OCI-LY3 (cell line): ENCODE data around the gene HECW1.

Experiments
- H2AFZ ChIP-seq: fragments of 200-600, 300-600 bp; shearing (Covaris generic); 2 replicates; pipeline ENCODE4 v1.6.0; 2014; ENCODE audit warnings: antibody characterized with exemption, low read depth, low read length
- H3K27ac ChIP-seq: fragments of 200-600, 300-600 bp; sonication (generic); 2 replicates; pipeline ENCODE4 v1.5.1; 2014; ENCODE audit warnings: mild to moderate bottlenecking, low read length, moderate library complexity, mixed read lengths
- H3K27me3 ChIP-seq: fragments of 200-600, 300-600 bp; sonication (generic); 2 replicates; pipeline ENCODE4 v1.6.1; 2014; ENCODE audit warnings: low read depth, low read length, mixed read lengths
- H3K36me3 ChIP-seq: fragments of 200-600, 300-600 bp; sonication (generic); replicated peaks from 2 replicates; pipeline ENCODE3; 2014; ENCODE audit warnings: low read depth, low read length, mixed read lengths
- H3K4me1 ChIP-seq: fragments of 300-600, 200-600 bp; sonication (generic); 2 replicates; pipeline ENCODE4 v1.6.1; 2014; ENCODE audit warnings: low read length, mixed read lengths
- H3K4me2 ChIP-seq: fragments of 200-600, 300-600 bp; sonication (generic); 2 replicates; pipeline ENCODE4 v1.6.1; 2014; ENCODE audit warnings: low read length, mixed read lengths
- H3K4me3 ChIP-seq: fragments of 300-600, 200-600 bp; sonication (generic); 2 replicates; pipeline ENCODE4 v1.5.1; 2014; ENCODE audit warnings: antibody characterized with exemption, mild to moderate bottlenecking, low read length, moderate library complexity
- H3K79me2 ChIP-seq: fragments of 300-600, 200-600 bp; shearing (Covaris generic); 2 replicates; pipeline ENCODE4 v1.6.1; 2014; ENCODE audit warnings: mild to moderate bottlenecking, low read length, mixed read lengths
- H3K9ac ChIP-seq: fragments of 300-600, 200-600 bp; shearing (Covaris generic); 2 replicates; pipeline ENCODE4 v1.6.0; 2014; ENCODE audit warnings: mild to moderate bottlenecking, low read length, moderate library complexity
- H3K9me3 ChIP-seq: fragments of 200-600, 300-600 bp; shearing (Covaris generic); 2 replicates; pipeline ENCODE4 v1.6.1; 2014; ENCODE audit warnings: low read length, mixed read lengths; ENCODE audit not compliant: insufficient read depth
- H4K20me1 ChIP-seq: fragments of 200-600, 300-600 bp; sonication (generic); 2 replicates; pipeline ENCODE4 v1.6.1; 2016; ENCODE audit warnings: low read length, mixed read lengths; ENCODE audit not compliant: insufficient read depth
- EZH2phosphoT487 ChIP-seq: fragments of 200-600 bp; shearing (Covaris generic); IDR thresholded peaks from 2 replicates; pipeline ENCODE4 v1.6.1; 2018; ENCODE audit warnings: antibody characterized with exemption, mixed run types, low read depth
- TF ChIP-seq, protein P1 (sequence below): fragments of 200-600, 300-600 bp; sonication (generic); IDR thresholded peaks from 2 replicates; pipeline ENCODE4 v1.5.1; 2014; ENCODE audit warnings: antibody characterized with exemption, low read length, low read depth

Gene HECW1

DNA sequence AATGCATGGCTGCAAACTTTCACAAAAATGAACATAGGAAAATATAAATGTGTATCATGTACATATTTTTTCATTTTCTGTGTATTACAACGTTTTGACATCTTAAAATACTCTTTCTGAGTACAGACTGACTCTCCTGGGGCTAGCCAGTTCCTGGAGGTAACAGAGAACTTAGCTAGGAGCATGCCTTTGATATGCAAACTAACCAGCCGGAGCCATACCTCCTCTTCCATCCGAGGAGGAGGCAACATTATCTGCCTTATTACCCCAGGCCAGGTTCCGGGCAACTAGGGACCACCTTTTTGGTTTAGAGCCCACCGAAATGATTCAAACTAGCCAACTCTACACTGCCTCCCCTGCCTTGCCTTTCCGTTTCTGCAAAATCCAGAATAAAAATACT is 33.7 kb upstream of the HECW1 start:
- peaks cover 31% of the 10 kb centered on the region for H3K4me1 ChIP-seq
- no peaks in the 10 kb centered on the region for H3K27me3 ChIP-seq

DNA sequence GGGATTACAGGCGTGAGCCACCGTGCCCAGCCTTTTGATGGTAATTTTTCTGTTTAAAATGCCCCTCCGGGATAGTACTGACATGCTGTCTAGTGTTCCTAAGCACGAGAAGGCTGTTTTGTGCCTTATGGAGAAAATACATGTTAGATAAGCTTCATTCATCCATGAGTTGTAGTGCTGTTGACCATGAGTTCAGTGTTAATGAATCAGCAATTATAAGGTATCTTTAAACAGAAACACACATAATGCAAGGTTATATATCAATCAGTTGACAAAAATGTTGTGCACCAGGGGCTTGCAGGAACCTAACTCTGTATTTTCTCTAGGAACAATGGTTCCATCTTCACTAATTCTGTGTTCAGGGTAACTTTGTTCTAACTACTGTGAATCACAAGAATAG is 30.8 kb upstream of the HECW1 start:
- no peak overlapping the region for H3K27ac ChIP-seq
- TF ChIP-seq EZH2phosphoT487: no peak
- TF ChIP-seq, protein P1, sequence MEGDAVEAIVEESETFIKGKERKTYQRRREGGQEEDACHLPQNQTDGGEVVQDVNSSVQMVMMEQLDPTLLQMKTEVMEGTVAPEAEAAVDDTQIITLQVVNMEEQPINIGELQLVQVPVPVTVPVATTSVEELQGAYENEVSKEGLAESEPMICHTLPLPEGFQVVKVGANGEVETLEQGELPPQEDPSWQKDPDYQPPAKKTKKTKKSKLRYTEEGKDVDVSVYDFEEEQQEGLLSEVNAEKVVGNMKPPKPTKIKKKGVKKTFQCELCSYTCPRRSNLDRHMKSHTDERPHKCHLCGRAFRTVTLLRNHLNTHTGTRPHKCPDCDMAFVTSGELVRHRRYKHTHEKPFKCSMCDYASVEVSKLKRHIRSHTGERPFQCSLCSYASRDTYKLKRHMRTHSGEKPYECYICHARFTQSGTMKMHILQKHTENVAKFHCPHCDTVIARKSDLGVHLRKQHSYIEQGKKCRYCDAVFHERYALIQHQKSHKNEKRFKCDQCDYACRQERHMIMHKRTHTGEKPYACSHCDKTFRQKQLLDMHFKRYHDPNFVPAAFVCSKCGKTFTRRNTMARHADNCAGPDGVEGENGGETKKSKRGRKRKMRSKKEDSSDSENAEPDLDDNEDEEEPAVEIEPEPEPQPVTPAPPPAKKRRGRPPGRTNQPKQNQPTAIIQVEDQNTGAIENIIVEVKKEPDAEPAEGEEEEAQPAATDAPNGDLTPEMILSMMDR: no peak
- H4K20me1 ChIP-seq: no peaks in the 10 kb centered on the region
- H3K4me2 ChIP-seq: no peak overlapping the region
- no peaks in the 10 kb centered on the region for H3K9me3 ChIP-seq
- peaks cover 4% of the 10 kb centered on the region for H3K36me3 ChIP-seq
- peaks cover 14% of the 10 kb centered on the region for H3K4me1 ChIP-seq
- no peaks in the 10 kb centered on the region for H3K27me3 ChIP-seq
- no peak overlapping the region for H2AFZ ChIP-seq
- no peak overlapping the region for H3K4me3 ChIP-seq
- H3K9ac ChIP-seq: no peak overlapping the region
- H3K79me2 ChIP-seq: no peaks in the 10 kb centered on the region

More for the DNA sequence above, 33.7 kb upstream of the HECW1 start:
- H3K79me2 ChIP-seq: no peaks in the 10 kb centered on the region
- no peak overlapping the region for H3K4me2 ChIP-seq
- no peaks in the 10 kb centered on the region for H4K20me1 ChIP-seq
- no peaks in the 10 kb centered on the region for H3K9me3 ChIP-seq
- no peak overlapping the region for H3K27ac ChIP-seq
- H3K9ac ChIP-seq: no peak overlapping the region
- H3K4me3 ChIP-seq: no peak overlapping the region
- H3K36me3 ChIP-seq: peaks cover 4% of the 10 kb centered on the region
- no peak overlapping the region for H2AFZ ChIP-seq
- TF ChIP-seq EZH2phosphoT487: no peak
- TF ChIP-seq, protein P1: no peak

DNA sequence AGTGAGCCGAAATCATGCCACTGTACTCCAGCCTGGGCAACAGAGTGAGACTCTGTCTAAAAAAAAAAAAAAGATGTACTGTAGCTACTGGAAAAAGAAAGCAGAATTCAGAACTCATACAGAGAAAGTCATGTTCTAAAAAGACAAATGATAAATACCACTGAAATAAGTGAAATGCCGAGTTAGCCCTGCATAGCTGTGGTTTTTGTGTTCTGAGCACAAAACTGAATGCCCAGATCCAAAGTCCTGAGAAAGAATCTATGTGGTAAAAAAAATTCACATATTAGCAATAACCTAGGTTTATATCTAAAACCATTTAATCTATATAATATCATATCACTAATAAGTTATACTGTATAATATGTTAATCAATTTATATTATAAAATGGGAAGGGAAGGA is 29.3 kb upstream of the HECW1 start:
- no peak overlapping the region for H3K27ac ChIP-seq
- no peak overlapping the region for H3K4me3 ChIP-seq
- no peaks in the 10 kb centered on the region for H3K36me3 ChIP-seq
- no peak overlapping the region for H3K9ac ChIP-seq
- no peaks in the 10 kb centered on the region for H3K79me2 ChIP-seq
- H3K9me3 ChIP-seq: no peaks in the 10 kb centered on the region
- H4K20me1 ChIP-seq: no peaks in the 10 kb centered on the region
- TF ChIP-seq, protein P1: no peak
- no peak for TF ChIP-seq EZH2phosphoT487
- no peak overlapping the region for H2AFZ ChIP-seq
- H3K4me2 ChIP-seq: no peak overlapping the region
- no peaks in the 10 kb centered on the region for H3K27me3 ChIP-seq
- peaks cover 6% of the 10 kb centered on the region for H3K4me1 ChIP-seq

DNA sequence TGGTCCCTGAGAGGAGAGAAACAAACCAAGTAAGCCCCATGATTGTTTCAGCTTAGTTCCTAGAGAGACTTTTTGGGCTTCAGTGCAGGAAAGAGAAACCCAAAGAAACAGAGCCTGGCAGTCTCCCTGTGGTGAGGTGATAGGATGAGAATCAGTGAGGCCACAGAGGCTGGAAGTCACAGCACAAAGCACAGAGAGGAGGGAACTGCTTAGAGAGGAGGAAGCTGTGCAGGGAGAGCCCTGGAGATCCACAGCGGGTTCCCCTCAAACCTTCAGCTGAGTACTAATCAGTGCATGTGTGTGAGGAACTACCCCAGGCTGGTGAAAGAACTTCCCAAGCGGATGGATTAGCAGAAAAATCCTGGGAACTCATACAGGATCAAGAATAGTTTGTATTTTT is 27.4 kb upstream of the HECW1 start:
- Histone ChIP-seq H3K27me3 (no peaks in the 10 kb centered on the region), H4K20me1 (no peaks in the 10 kb centered on the region), H3K27ac (no peak overlapping the region), H2AFZ (no peak overlapping the region), H3K9me3 (no peaks in the 10 kb centered on the region), H3K79me2 (no peaks in the 10 kb centered on the region), H3K4me1 (peaks cover 6% of the 10 kb centered on the region), H3K4me3 (no peak overlapping the region), H3K36me3 (no peaks in the 10 kb centered on the region), H3K9ac (no peak overlapping the region), H3K4me2 (no peak overlapping the region)
- TF ChIP-seq EZH2phosphoT487: no peak
- TF ChIP-seq, protein P1: no peak
